DND-41 (cell line): ENCODE measurements around the gene DDN.

Experiments used
- EZH2 ChIP-seq: IDR thresholded peaks from 3 replicates; pipeline ENCODE4 v1.6.1; 2012; ENCODE audit warnings: borderline replicate concordance, low read depth, mild to moderate bottlenecking, moderate library complexity, low read length, inconsistent platforms; ENCODE audit not compliant: severe bottlenecking
- TF ChIP-seq, protein P1 (sequence below): IDR thresholded peaks from 2 replicates; pipeline ENCODE4 v1.5.1; 2012; ENCODE audit warnings: borderline replicate concordance, low read length, moderate library complexity, mild to moderate bottlenecking; ENCODE audit not compliant: poor library complexity, severe bottlenecking; ENCODE audit errors: extremely low read depth

DNA sequence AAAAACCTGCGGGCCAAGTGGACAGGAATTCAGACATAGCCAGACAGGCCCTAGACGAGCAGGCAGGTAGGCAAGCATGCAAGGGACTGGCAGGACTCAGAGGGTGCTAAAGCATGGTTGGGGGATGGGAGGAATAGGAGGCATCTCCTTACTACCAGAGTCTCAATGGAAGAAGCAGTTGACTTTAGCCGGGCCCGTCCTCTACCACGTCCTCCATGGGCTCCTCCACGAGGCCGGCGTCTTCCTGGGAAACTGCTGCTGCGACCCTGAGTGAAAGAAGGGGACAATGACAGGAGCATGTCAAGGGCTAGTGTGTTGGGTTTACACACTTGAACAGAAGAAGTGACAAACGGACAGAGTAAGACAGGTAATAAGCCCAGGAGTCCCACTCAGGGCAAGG, 49.8 kb upstream of the DDN start:
- TF ChIP-seq, protein P1, sequence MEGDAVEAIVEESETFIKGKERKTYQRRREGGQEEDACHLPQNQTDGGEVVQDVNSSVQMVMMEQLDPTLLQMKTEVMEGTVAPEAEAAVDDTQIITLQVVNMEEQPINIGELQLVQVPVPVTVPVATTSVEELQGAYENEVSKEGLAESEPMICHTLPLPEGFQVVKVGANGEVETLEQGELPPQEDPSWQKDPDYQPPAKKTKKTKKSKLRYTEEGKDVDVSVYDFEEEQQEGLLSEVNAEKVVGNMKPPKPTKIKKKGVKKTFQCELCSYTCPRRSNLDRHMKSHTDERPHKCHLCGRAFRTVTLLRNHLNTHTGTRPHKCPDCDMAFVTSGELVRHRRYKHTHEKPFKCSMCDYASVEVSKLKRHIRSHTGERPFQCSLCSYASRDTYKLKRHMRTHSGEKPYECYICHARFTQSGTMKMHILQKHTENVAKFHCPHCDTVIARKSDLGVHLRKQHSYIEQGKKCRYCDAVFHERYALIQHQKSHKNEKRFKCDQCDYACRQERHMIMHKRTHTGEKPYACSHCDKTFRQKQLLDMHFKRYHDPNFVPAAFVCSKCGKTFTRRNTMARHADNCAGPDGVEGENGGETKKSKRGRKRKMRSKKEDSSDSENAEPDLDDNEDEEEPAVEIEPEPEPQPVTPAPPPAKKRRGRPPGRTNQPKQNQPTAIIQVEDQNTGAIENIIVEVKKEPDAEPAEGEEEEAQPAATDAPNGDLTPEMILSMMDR, result no peak
- TF ChIP-seq EZH2, result no peak
